ENCODE data around the gene PPP1R3G.

Gene PPP1R3G

DNA sequence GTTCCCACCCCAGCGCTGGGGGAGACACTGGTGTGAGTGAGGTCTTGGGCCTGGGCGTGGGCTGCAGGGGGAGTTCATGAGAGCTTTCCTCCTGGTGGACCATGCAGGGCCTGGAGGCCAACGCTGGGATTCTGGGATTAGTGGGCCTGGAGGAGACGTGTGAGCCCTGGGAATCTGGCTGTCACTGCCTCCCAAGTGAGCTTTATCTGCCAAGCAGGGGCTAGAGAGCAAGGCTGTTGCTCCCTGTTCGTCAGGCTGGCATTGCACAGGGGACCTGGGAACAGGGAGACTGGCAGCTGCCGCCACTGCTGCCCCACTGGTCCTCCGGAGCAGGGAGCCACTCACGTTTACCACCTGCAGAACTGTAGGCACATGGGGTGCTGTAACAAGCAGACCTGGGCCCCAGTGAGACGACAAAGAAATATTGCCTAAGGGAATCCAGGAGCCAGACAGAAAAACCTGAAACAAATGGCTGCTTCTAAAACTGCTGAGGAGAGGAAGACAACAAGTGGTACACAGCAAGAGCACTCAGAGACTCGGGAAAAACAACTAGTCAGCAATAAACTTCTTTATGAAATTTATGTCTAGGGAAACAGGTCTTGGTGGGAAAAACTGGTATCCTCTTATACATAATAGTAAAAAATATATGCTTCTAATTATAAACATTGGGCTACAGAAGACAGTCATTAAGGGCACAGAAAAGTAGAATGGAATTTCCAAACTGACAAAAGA lies 45.2 kb downstream of the PPP1R3G start:
- Mint-ChIP-seq H3K9me3 (no peaks in the 10 kb centered on the region), H3K36me3 (peaks cover 5% of the 10 kb centered on the region), H3K4me1 (no peaks in the 10 kb centered on the region), H3K27ac (no peak overlapping the region), H3K4me3 (no peak overlapping the region)
- DNase-seq (ENCODE audit: low spot score in 2 of 2) (no peak), ATAC-seq (no peak)

- no peaks in the 10 kb centered on the region for H3K9me3 Mint-ChIP-seq
Measured at GRCh38 chr6:5132731-5133130, 47.6 kb downstream of the PPP1R3G start.

DNA sequence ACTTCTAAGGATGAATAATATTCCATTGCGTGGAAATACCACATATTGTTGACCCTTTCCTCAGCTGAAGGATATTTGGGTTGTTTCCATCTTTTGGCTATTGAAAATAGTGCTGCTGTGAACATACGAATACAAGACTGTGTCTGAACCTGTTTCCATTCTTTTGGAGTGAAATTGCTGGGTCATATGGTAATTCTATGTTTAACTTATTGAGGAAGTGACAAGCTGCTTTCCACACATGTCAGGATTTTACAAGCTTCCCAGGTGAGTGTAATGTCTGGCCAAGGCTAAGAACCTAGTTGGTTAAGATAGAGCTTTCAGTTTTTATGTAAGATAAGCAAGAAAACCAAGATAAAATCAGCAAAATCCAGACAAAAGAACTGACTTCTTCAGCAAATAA lies 48.8 kb downstream of the PPP1R3G start:
- DNase-seq (ENCODE audit: low spot score in 2 of 2) = no peak
- ATAC-seq = no peak
- Mint-ChIP-seq H3K4me3 (no peak overlapping the region), H3K36me3 (peaks cover 2% of the 10 kb centered on the region), H3K4me1 (no peaks in the 10 kb centered on the region), H3K27ac (no peak overlapping the region), H3K9me3 (no peaks in the 10 kb centered on the region)

More at GRCh38 chr6:5132731-5133130, 47.6 kb downstream of the PPP1R3G start:
- DNase-seq (ENCODE audit: low spot score in 2 of 2) (no peak), ATAC-seq (peak; percentile 48)
- Mint-ChIP-seq H3K36me3 (peaks cover 5% of the 10 kb centered on the region), H3K4me1 (no peaks in the 10 kb centered on the region), H3K27ac (no peak overlapping the region), H3K4me3 (no peak overlapping the region)

DNA sequence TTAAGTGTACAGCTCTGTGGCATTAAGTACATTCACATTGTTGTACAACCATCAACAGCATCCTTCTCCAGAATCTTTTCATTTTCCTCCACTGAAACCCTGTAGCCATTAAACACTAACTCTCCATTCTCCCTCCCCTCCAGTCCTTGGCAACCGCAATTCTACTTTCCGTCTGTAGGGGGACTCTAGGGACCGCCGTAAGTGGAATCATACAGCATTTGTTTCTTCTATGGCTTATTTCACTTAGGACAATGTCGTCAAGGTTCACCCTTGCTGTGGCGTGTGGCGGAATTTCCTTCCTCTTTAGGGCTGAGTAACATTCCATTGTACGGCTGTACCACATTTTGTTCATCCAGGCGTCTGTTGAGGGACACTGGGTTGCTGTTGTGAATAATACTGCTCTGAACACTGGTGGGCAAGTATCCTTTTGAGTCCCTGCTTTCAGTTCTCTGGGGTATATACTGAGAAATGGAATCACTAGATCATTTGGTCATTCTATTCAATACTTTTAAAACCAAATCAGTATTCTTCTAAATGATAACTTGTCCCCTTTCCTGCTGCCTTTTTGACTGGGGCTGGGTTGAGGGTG lies 50.7 kb downstream of the PPP1R3G start:
- no peaks in the 10 kb centered on the region for H3K9me3 Mint-ChIP-seq
- ATAC-seq (peak; percentile 74), DNase-seq (ENCODE audit: low spot score in 2 of 2) (peak; percentile 37 to 65)
- no peaks in the 10 kb centered on the region for H3K4me1 Mint-ChIP-seq
- no peaks in the 10 kb centered on the region for H3K36me3 Mint-ChIP-seq
- no peak overlapping the region for H3K4me3 Mint-ChIP-seq
- no peak overlapping the region for H3K27ac Mint-ChIP-seq

- no peak overlapping the region for H3K27ac Mint-ChIP-seq
- H3K4me3 Mint-ChIP-seq = no peak overlapping the region
- no peak for ATAC-seq
- H3K36me3 Mint-ChIP-seq = no peaks in the 10 kb centered on the region
- no peak for DNase-seq (ENCODE audit: low spot score in 2 of 2)
- no peaks in the 10 kb centered on the region for H3K9me3 Mint-ChIP-seq
- H3K4me1 Mint-ChIP-seq = no peaks in the 10 kb centered on the region
Measured at GRCh38 chr6:5136851-5137250, 51.7 kb downstream of the PPP1R3G start.
